ENCODE results near the gene APOBEC2. TPM values are rescaled to one million over a fixed set of nuclear protein-coding genes. Genes with fewer than 3 reads are reported as not detected.

The APOBEC2 gene
- total and polyA plus RNA-seq, 2 of the 4 experiments (the other 2 are of a cell fraction), result not detected

- no peak overlapping the region for H3K4me3 ChIP-seq (ENCODE audit: insufficient read depth, low read depth, low read length)
- POLR2A ChIA-PET (ENCODE audit: unreplicated experiment), result no interaction called here
- no peaks in the 10 kb centered on the region for H4K20me1 ChIP-seq (ENCODE audit: insufficient read depth, low read length)
- DNase-seq, result no peak
- CTCF ChIA-PET, result no interaction called here
- in situ Hi-C loops (cut with MboI; ENCODE audit: low sequenced_read_pairs) (no loop called here), intact Hi-C loops (cut with micrococcal nuclease) (no loop called here), dilution Hi-C loops (cut with HindIII; ENCODE audit: low sequenced_read_pairs, unreplicated experiment) (no loop called here)
- no peaks in the 10 kb centered on the region for H3K9me3 ChIP-seq (ENCODE audit: control insufficient read depth, insufficient read depth, low read length)
- H3K4ac ChIP-seq (ENCODE audit: low read depth, low read length), result no peak overlapping the region
- H2BK120ac ChIP-seq (ENCODE audit: low read depth, low read length), result no peak overlapping the region
- H3K27ac ChIP-seq (ENCODE audit: insufficient read depth, low read length), result no peak overlapping the region
- no peak overlapping the region for H2BK5ac ChIP-seq (ENCODE audit: low read depth, low read length, poor library complexity, severe bottlenecking)
- no peak overlapping the region for H3K9ac ChIP-seq (ENCODE audit: low read depth, low read length)
- no peak overlapping the region for H3K23ac ChIP-seq (ENCODE audit: low read depth, low read length)
- no peak overlapping the region for H2BK20ac ChIP-seq (ENCODE audit: low read depth, low read length)
- H3K4me1 ChIP-seq (ENCODE audit: control insufficient read depth, insufficient read depth, low read length), result peaks cover 12% of the 10 kb centered on the region
- TF ChIP-seq MAFK (IDR thresholded peaks at IDR 0.05; ENCODE audit: low read depth, low read length), result no peak
- H3K9me1 ChIP-seq (ENCODE audit: insufficient read depth, low read length), result 0 out of 2 replicates have a peak, but pooled peaks cover 4% of the 10 kb centered on the region
- peaks cover 2% of the 10 kb centered on the region; the same call in 1 of the 2 replicates for H3K27me3 ChIP-seq (ENCODE audit: control insufficient read depth, insufficient read depth, low read length)
- no peak overlapping the region for H4K91ac ChIP-seq (ENCODE audit: insufficient read depth, low read depth, low read length)
- no peaks in the 10 kb centered on the region for H3K36me3 ChIP-seq (ENCODE audit: control insufficient read depth, insufficient read depth, low read length)
- H2AFZ ChIP-seq (replicated peaks; ENCODE audit: low read length, poor library complexity), result no peak overlapping the region
- H4K5ac ChIP-seq (ENCODE audit: low read depth, low read length), result no peak overlapping the region
- no CpG with 5 or more reads among the region's 3 CpGs for WGBS, 2 experiments (ENCODE audit: extremely low coverage in 2 of 2, insufficient read length in 1 of 2)
- H4K8ac ChIP-seq (ENCODE audit: low read depth in 2 of 2, low read length in 2 of 2), result no peak overlapping the region
- H3K56ac ChIP-seq (ENCODE audit: extremely low read depth, insufficient read depth, low read length), result no peak overlapping the region
- H3K79me1 ChIP-seq (ENCODE audit: low read depth in 1 of 2, low read length in 2 of 2), result no peaks in the 10 kb centered on the region
- no peak overlapping the region for H2AK5ac ChIP-seq (ENCODE audit: low read depth, low read length)
- H3K4me2 ChIP-seq (ENCODE audit: low read depth, low read length), result no peak overlapping the region
- H3K18ac ChIP-seq (ENCODE audit: low read depth, low read length), result no peak overlapping the region
- H2BK15ac ChIP-seq (ENCODE audit: low read depth, low read length), result no peak overlapping the region
- no peak overlapping the region for H2AK9ac ChIP-seq (replicated peaks; ENCODE audit: low read depth, low read length, poor library complexity)
- no TSS peak for BruUV-seq (replicated peaks)
- H3K14ac ChIP-seq (replicated peaks; ENCODE audit: low read depth, low read length), result no peak overlapping the region
- ATAC-seq (ENCODE audit: low read depth), result no peak
Observed at GRCh38 chr6:41054511-41054910, 1.5 kb downstream of the APOBEC2 start.
